ENCODE measurements around the gene PRH2.

The PRH2 gene
- total RNA-seq = 0 reads per million in 3 experiments

- DNase-seq = no peak
These were observed at the start of gene PRH2 for GRCh38 chr12:10928746-10929286. PRH2 (plus strand) TSS chr12:10929236; CDS start chr12:10929274, 38 bp downstream.

- DNase-seq = no peak
These were observed 44.8 kb upstream of the PRH2 start, which contains the start of gene PRH1 for GRCh38 chr12:10884086-10884725. PRH1 (minus strand) TSS chr12:10884255; CDS start chr12:10884217, 38 bp downstream.

- DNase-seq = no peak
These were observed 39.8 kb upstream of the PRH2 start for GRCh38 chr12:10889226-10889625.

- DNase-seq = no peak
These were observed 37.1 kb upstream of the PRH2 start for GRCh38 chr12:10891937-10892336.

- DNase-seq = no peak
These were observed 32.2 kb upstream of the PRH2 start for GRCh38 chr12:10896854-10897253.

GRCh38 chr12:10900530-10900929 is 28.5 kb upstream of the PRH2 start:
- DNase-seq = no peak

GRCh38 chr12:10900972-10901371 is 28.1 kb upstream of the PRH2 start:
- DNase-seq = no peak

GRCh38 chr12:10901427-10901826 is 27.6 kb upstream of the PRH2 start:
- DNase-seq = no peak

GRCh38 chr12:10904686-10905085 is 24.4 kb upstream of the PRH2 start:
- DNase-seq = no peak

- no peak for DNase-seq
These were observed 19.6 kb upstream of the PRH2 start, which contains the start of gene TAS2R13 for GRCh38 chr12:10909462-10909861. TAS2R13 (minus strand) TSS chr12:10909562; CDS start chr12:10909298, 264 bp downstream.

- no peak for DNase-seq
These were observed 18.7 kb upstream of the PRH2 start for GRCh38 chr12:10910380-10910779.

- no peak for DNase-seq
These were observed 9.2 kb upstream of the PRH2 start for GRCh38 chr12:10919809-10920208.

GRCh38 chr12:10926269-10926668 is 2.8 kb upstream of the PRH2 start:
- DNase-seq = no peak

GRCh38 chr12:10936506-10936905 is 7.5 kb downstream of the PRH2 start:
- DNase-seq = no peak

- DNase-seq = no peak
These were observed 10.1 kb downstream of the PRH2 start, which contains the start of gene TAS2R14 for GRCh38 chr12:10939163-10939562. TAS2R14 (minus strand) TSS chr12:10939263; CDS start chr12:10939207, 56 bp downstream.

- no peak for DNase-seq
These were observed 11.4 kb downstream of the PRH2 start for GRCh38 chr12:10940389-10940788.

GRCh38 chr12:10941369-10941768 is 12.3 kb downstream of the PRH2 start:
- no peak for DNase-seq

GRCh38 chr12:10941916-10942607 is 13.0 kb downstream of the PRH2 start:
- DNase-seq = no peak

- DNase-seq = no peak
These were observed 14.1 kb downstream of the PRH2 start for GRCh38 chr12:10943167-10943566.

- DNase-seq = no peak
These were observed 23.6 kb downstream of the PRH2 start for GRCh38 chr12:10952645-10953044.

GRCh38 chr12:10956085-10956484 is 27.0 kb downstream of the PRH2 start:
- DNase-seq = no peak

GRCh38 chr12:10957741-10958140 is 28.7 kb downstream of the PRH2 start:
- DNase-seq = no peak

- peak; percentile 2 for DNase-seq
These were observed 30.8 kb downstream of the PRH2 start for GRCh38 chr12:10959804-10960203.

GRCh38 chr12:10960211-10960610 is 31.2 kb downstream of the PRH2 start:
- DNase-seq = peak; percentile 61

Measured in central memory CD4-positive, alpha-beta T cell (primary cell).